GM21447 (cell line): ENCODE measurements around the gene HSPA5.
"Not testable (repeated sequence)": the region's sequence is repeated elsewhere in the genome, so short reads cannot be mapped to it uniquely, and the experiment has no call there.

Experiments used
- ATAC-seq: cut with Tn5 transposase; IDR thresholded peaks from one replicate; pipeline ENCODE4 v1.9.1; 2021; ENCODE audit not compliant: unreplicated experiment

The HSPA5 gene

GRCh38 chr9:125194466-125194865 lies 46.7 kb downstream of the HSPA5 start:
- not testable (repeated sequence) for ATAC-seq

- no peak for ATAC-seq
These were observed 50.8 kb downstream of the HSPA5 start for GRCh38 chr9:125190361-125190801.

- ATAC-seq, result peak; percentile 96
These were observed 51.5 kb downstream of the HSPA5 start, which contains the start of gene PPP6C for GRCh38 chr9:125189361-125190289. TSS of gene PPP6C (minus strand) at chr9:125189803. CDS start at chr9:125189718, 85 bp downstream.

- ATAC-seq, result peak; percentile 27
These were observed 52.2 kb downstream of the HSPA5 start for GRCh38 chr9:125189011-125189360.
